ENCODE measurements around the gene PDK1. TPM values are rescaled to one million over a fixed set of nuclear protein-coding genes. Genes with fewer than 3 reads are reported as not detected.

Gene PDK1
- total and polyA plus RNA-seq, 11 donors: 6.7 to 69.0 (median 49.5) TPM

DNA sequence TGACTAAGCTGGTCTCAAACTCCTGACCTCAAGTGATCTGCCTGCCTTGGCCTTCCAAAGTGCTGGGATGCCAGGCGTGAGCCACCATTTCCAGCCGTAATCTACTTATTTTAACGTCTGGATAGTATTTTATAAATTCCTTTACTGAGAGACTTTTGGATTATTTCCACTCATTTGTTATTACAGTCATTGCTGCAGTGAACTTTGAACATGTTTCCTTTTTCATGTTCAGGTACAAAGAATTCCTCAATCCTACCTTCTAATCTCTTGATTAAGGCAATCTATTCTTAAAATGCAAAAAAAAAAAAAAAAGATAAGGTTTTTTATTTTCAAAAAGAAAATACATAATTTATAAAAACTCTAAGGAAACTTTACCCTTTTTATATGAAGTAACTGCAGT lies 78.6 kb downstream of the PDK1 start:
- Histone ChIP-seq H3K4me1 (no peaks in the 10 kb centered on the region), H3K27ac (no peak overlapping the region), H3K36me3 (no peaks in the 10 kb centered on the region), H3K27me3 (no peaks in the 10 kb centered on the region), H3K4me3 (no peak overlapping the region), H3K9me3 (no peaks in the 10 kb centered on the region)
- intact Hi-C loops (cut with DNase I): no loop called here
- no peak for DNase-seq
- 86 to 89% (median 88%) methylated on average over 3 of the region's 3 CpGs for WGBS, 4 donors
- no peak for TF ChIP-seq POLR2A (IDR thresholded peaks at IDR 0.05)
- TF ChIP-seq, protein P1, sequence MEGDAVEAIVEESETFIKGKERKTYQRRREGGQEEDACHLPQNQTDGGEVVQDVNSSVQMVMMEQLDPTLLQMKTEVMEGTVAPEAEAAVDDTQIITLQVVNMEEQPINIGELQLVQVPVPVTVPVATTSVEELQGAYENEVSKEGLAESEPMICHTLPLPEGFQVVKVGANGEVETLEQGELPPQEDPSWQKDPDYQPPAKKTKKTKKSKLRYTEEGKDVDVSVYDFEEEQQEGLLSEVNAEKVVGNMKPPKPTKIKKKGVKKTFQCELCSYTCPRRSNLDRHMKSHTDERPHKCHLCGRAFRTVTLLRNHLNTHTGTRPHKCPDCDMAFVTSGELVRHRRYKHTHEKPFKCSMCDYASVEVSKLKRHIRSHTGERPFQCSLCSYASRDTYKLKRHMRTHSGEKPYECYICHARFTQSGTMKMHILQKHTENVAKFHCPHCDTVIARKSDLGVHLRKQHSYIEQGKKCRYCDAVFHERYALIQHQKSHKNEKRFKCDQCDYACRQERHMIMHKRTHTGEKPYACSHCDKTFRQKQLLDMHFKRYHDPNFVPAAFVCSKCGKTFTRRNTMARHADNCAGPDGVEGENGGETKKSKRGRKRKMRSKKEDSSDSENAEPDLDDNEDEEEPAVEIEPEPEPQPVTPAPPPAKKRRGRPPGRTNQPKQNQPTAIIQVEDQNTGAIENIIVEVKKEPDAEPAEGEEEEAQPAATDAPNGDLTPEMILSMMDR (IDR thresholded peaks at IDR 0.05): no peak
- no peak for ATAC-seq

DNA sequence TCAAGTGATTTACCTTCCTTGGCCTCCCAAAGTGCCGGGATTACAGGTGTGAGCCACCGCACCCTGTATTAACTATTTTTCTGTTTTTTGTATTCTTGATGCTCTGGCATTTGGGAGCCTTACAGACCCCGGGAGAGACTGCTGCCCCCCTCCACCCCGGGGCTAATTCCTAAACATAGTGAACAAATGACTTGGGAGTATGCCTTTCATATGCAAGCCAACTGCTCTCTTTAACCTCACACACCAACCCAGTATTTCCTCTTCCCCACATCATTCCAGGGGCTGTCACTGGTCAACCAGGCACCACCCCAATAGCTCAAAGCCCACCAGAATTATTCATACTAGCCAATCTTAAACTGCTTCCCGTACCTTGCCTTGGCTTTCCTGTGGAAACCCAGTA lies 79.7 kb downstream of the PDK1 start:
- Histone ChIP-seq H3K36me3 (no peaks in the 10 kb centered on the region), H3K4me3 (no peak overlapping the region), H3K4me1 (peaks cover 0 to 3% (median 0%) of the 10 kb centered on the region in 12 donors), H3K27ac (no peak overlapping the region), H3K9me3 (no peaks in the 10 kb centered on the region), H3K27me3 (no peaks in the 10 kb centered on the region)
- ATAC-seq (no peak), DNase-seq (no peak)
- intact Hi-C loops (cut with DNase I): no loop called here
- WGBS, 4 donors: 92 to 95% (median 94%) methylated on average over 5 of the region's 5 CpGs
- TF ChIP-seq POLR2A (IDR thresholded peaks at IDR 0.05): no peak
- TF ChIP-seq, protein P1 (IDR thresholded peaks at IDR 0.05): no peak

DNA sequence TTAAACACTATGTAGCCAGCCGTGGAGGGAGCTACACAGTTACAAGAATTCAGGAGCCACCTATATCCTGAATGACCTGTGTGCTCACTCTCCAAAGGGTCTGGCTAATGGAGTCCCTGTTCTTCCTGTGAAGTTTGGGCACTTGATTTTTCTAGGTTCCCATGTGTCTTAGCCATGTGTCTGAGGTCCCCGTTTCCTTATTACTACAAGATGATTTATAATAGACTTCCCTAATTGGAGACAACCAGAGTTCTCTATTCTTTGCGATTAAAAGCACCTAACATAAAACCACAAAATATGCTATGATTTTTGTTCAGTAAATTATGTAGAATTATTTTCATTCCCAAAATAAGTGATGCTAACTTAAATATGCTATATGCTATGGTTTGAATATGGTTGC lies 83.4 kb downstream of the PDK1 start:
- no peaks in the 10 kb centered on the region for H3K27me3 ChIP-seq

DNA sequence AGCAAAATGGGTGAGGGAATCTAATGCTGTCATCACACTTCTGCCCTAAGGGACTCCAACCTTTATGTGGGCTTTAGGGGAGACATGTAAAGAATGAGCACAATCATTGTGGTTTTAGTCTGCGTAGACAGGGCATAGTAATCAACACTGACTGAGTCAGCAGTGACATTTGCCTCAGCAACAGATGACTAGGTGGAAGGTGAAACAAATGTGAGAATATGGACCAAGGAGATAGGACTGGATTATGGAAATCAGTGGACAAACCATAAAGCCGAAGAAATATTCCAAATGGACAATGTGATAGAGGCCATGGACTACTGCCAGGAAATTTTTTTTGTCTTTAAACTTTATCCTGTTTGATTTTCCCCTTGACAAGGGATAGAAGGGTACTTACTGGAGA lies 83.9 kb downstream of the PDK1 start:
- Histone ChIP-seq H3K27me3 (no peaks in the 10 kb centered on the region), H3K36me3 (no peaks in the 10 kb centered on the region), H3K9me3 (no peaks in the 10 kb centered on the region), H3K4me1 (peaks cover 0 to 4% (median 0%) of the 10 kb centered on the region in 12 donors), H3K4me3 (no peak overlapping the region), H3K27ac (no peak overlapping the region)
- TF ChIP-seq, protein P1 (IDR thresholded peaks at IDR 0.05): no peak
- no peak for TF ChIP-seq POLR2A (IDR thresholded peaks at IDR 0.05)
- DNase-seq (no peak), ATAC-seq (no peak)
- 60 to 86% (median 77%) methylated on average over 2 of the region's 2 CpGs for WGBS, 4 donors
- intact Hi-C loops (cut with DNase I): no loop called here

More for the DNA sequence above, 83.4 kb downstream of the PDK1 start:
- no peak for ATAC-seq
- Histone ChIP-seq H3K9me3 (no peaks in the 10 kb centered on the region), H3K27ac (no peak overlapping the region), H3K4me3 (no peak overlapping the region), H3K36me3 (no peaks in the 10 kb centered on the region), H3K4me1 (peaks cover 0 to 4% (median 0%) of the 10 kb centered on the region in 12 donors)
- no peak for DNase-seq
- intact Hi-C loops (cut with DNase I): no loop called here
- TF ChIP-seq, protein P1 (IDR thresholded peaks at IDR 0.05): no peak
- no peak for TF ChIP-seq POLR2A (IDR thresholded peaks at IDR 0.05)
- WGBS, 4 donors: 84 to 95% (median 92%) methylated on average over 3 of the region's 3 CpGs

Measured in heart left ventricle (tissue), 16 donors.